GM12874 (cell line): ENCODE data around the gene EPHB2.

ENCODE experiments used
- TF ChIP-seq, protein P1 (sequence below): IDR thresholded peaks from 2 replicates; pipeline ENCODE4 v1.5.1; 2011; ENCODE audit warnings: low read depth, mild to moderate bottlenecking, control low read depth, low read length, moderate library complexity; ENCODE audit not compliant: insufficient read depth

The EPHB2 gene

DNA sequence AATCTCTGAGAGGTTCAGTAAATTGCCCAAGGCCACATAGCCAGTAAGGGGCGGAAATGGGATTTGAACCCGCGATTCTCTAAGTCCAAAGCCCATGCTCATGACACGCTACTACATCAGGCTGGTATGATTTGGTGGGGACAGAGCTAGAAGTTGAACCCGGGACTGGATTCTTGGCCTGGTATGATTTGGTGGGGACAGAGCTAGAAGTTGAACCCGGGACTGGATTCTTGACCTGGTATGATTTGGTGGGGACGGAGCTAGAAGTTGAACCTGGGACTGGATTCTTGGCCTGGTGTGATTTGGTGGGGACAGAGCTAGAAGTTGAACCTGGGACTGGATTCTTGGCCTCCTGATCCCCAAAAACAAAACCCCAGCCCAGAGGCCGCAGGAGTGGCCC is 23.0 kb downstream of the EPHB2 start:
- TF ChIP-seq, protein P1, sequence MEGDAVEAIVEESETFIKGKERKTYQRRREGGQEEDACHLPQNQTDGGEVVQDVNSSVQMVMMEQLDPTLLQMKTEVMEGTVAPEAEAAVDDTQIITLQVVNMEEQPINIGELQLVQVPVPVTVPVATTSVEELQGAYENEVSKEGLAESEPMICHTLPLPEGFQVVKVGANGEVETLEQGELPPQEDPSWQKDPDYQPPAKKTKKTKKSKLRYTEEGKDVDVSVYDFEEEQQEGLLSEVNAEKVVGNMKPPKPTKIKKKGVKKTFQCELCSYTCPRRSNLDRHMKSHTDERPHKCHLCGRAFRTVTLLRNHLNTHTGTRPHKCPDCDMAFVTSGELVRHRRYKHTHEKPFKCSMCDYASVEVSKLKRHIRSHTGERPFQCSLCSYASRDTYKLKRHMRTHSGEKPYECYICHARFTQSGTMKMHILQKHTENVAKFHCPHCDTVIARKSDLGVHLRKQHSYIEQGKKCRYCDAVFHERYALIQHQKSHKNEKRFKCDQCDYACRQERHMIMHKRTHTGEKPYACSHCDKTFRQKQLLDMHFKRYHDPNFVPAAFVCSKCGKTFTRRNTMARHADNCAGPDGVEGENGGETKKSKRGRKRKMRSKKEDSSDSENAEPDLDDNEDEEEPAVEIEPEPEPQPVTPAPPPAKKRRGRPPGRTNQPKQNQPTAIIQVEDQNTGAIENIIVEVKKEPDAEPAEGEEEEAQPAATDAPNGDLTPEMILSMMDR, result no peak

DNA sequence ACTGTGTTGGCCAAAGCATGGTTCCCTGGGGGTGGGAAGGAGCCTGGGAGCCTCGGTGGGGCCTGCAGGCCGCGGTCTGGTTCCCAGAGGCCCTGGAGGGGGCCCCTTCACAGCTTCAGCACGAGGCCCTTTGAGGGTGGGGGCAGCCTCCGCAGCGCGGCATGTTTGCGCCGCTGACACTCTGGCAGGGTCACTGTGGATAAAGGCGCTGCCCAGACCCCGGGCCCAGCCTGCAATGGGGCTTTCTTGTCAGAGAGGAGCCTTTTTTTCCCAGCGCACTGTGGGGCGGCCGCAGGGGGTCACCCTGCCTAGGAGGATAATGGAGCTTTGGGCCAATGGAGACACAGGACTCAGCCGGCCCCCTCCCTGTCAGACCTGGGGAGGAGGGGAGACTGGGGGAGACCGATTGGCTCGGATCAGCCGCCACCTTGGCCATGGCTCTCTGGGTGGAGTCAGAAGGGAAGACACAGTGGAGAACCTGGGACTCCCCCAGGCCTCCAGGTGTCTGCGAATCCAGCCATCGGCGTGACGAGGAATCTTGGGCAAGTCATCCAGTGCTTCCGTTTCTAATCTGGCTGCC is 26.0 kb downstream of the EPHB2 start:
- TF ChIP-seq, protein P1, result no peak

DNA sequence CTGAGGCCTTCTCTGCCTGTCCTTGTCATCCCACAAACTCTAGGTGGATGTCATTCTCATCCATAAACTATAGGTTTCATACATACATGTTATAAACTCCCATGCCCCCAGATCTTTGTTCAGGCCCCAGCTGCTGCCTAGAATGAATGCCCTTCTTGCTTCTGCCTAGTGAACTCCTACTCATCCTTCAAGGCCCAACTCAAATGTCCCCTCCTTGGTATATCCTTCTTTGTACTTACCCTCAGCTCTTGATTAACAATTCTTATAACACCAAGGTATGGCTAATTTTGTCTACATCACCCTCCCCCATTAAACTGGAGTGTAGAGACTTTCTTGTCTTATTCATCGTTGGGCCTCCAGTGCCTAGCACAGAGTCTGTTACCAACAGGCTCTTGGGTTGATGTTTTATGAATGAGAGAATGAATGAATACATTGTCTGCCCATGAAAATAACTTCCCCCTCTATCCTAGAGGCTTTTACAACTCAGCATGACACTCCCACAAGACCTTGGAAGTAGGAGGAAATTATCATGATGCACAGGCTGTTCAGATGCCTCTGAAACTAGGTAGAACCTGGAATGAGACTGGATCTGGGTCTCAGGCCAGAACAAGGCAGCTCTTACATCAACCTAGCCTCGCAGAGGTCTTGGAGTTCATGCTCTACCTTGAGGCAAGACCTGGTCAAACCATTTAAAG is 26.9 kb downstream of the EPHB2 start:
- TF ChIP-seq, protein P1, result no peak

DNA sequence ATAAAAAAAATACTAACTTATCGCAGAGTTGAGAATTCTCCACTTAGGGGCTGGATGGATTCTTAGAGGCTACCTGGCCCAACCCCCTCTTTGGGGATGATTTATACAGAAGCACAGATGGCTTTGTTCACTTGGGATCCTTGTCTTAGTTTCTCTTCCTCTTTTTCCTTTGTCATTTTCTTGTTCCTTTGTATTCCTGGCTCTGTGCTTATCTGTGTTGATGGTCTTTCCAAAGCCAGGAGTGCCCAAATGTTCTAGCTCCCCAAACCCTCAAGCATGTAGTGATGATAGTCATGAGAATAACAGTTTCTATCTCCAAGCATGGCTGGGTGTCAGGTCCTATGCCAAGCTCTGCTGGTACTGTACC is 27.4 kb downstream of the EPHB2 start:
- TF ChIP-seq, protein P1, result no peak

DNA sequence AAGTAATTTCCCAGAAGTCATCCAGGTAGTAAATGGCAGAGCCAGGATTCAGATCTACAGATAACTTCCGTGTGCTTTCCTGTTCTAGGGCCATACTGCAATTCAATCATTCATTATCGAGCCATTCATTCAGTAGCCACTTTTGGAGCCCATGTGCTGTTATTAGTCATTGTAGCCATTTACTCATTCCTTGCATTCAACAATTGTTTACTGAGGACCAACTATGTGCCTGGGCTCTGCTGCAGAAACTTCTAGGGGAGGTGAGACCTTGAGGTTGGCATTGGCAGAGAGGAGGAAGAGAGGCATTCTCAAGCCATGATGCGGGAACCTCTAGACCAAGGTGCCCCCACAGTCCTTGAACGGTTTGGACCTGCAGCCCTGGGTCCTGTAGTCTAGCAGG is 27.9 kb downstream of the EPHB2 start:
- TF ChIP-seq, protein P1, result no peak

DNA sequence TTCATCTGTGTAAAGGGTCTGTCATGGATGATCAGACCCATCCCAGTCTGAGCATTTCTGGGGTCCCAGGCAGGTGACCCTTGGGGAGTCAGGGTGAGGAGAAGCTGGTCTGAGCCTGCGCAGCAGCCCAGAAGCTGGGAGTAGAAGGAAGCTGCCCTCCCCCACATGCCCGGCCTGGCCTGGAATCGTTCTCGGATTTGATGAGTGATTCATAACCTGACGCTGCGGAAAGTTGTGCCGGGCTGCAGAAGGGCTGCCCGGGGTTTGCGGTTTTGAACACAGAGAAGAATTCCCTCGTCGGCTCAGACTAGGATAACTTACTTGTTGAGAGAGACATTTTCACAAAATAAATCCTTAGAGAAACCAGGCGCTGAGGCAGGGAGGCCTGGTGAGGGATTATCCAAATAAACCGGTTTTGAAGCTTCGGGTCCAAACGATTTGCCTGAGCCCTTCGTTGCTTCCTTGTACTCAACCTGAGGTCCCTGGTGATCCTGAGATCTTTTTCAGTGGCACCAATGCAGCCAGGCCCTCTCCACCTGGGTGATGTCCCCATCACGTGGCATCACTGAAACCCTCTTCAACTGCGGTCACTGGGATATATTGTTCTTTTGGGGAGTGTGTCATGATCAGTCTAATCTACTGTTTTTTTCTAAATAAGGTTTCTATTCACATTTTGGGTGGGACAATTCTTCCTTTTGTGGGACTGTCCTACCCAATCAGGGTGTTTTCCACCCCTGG is 29.2 kb downstream of the EPHB2 start:
- TF ChIP-seq, protein P1, result no peak

DNA sequence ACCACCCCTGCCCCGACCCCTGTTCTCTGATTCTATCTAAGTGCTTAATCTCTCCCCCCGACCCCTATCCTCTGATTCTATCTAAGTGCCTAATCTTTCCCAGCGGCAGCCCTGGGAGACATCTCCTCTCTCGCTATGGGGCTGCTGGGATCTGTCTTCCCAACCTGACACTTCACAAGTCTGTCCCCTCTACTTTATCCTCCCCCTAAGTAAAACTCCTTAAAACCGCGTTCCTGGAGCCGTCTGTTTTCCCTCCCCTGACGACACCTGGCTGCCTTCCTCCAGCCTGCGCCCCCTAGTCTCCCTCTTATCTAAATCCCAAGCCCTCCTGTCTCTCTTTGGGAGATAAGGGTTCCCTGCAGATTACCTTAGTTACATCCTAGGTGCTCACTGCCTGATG is 30.5 kb downstream of the EPHB2 start:
- TF ChIP-seq, protein P1, result no peak
